ENCODE data around the gene HCFC1. TPM values are rescaled to one million over a fixed set of nuclear protein-coding genes. Genes with fewer than 3 reads are reported as not detected.

Gene HCFC1
- total and polyA plus RNA-seq, 2 of the 8 experiments (the other 6 are each of a cell fraction or from before 2014, with no cell fraction given): 24.9 to 117 TPM

DNA sequence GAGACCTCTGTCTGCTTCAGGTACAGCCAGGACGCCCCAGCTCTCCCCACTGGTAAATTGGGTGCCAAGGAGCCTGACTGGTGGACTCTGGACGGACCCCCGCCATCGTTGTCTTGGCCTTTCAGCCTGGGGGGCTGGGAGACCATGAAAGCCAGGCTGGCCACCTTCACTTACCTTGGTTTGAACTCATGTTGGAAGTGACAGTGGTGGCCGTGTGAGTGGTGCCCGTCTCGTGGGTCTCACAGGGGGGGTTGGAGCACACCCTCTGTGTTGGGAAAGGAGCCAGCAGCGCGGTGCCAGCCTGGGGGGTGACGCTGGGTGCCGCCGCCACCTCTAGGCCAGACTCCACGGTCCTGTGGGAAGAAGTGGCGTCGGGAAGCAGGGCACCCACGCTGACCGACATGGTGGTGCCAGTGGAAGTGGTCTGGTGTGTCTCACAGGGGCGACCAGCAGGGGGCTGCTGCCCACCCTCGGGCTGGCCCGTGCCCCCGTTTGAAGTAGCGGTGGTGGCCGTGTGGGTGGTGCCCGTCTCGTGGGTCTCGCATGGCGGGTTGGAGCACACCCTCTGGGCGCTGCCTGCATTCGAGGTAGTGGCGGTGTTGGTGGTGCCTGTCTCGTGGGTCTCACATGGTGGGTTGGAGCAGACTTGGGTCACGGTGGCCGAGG lies 17.6 kb downstream of the HCFC1 start:
- 97% methylated on average over 21 of the region's 33 CpGs; no CpG with 5 or more reads in 1 of the 2 experiments for WGBS, 2 experiments (ENCODE audit: extremely low coverage in 1 of 2, insufficient coverage in 1 of 2, insufficient read length in 1 of 2, insufficient replicate concordance in 2 of 2, low coverage in 1 of 2, low lambda C conversion rate in 2 of 2, missing lambda C conversion rate in 1 of 2)
- Histone ChIP-seq H3K27me3 (replicated peaks in 1 of 4; ENCODE audit: control insufficient read depth in 3 of 4, extremely low read depth in 1 of 4, insufficient read depth in 3 of 4, low read length in 3 of 4) (no peaks in the 10 kb centered on the region), H3K23me2 (ENCODE audit: low read depth, low read length) (no peaks in the 10 kb centered on the region), H3K56ac (replicated peaks; ENCODE audit: insufficient read length, low read depth, low read length) (no peak overlapping the region), H4K91ac (replicated peaks; ENCODE audit: insufficient read length, low read length) (no peak overlapping the region), H3K4ac (replicated peaks; ENCODE audit: insufficient read length, low read depth, low read length) (no peak overlapping the region), H3K4me2 (ENCODE audit: insufficient read depth in 1 of 2, low read depth in 2 of 2, low read length in 2 of 2) (no peak overlapping the region), H3K4me3 (ENCODE audit: extremely low read depth in 1 of 4, insufficient read depth in 2 of 4, low read depth in 3 of 4, low read length in 4 of 4) (no peak overlapping the region), H4K5ac (ENCODE audit: insufficient read length, low read depth, low read length) (no peak overlapping the region), H2BK20ac (ENCODE audit: low read length) (no peak overlapping the region), H3K14ac (ENCODE audit: insufficient read length) (no peak overlapping the region), H2BK120ac (replicated peaks; ENCODE audit: low read depth, low read length) (no peak overlapping the region), H3K9me3 (ENCODE audit: insufficient read depth in 2 of 2, low read depth in 1 of 2, low read length in 1 of 2) (no peaks in the 10 kb centered on the region), H3K4me1 (replicated peaks in 1 of 4; ENCODE audit: control insufficient read depth in 3 of 4, insufficient read depth in 4 of 4, low read length in 3 of 4) (peaks cover 0 to 5% (median 0%) of the 10 kb centered on the region in 4 experiments; a peak in 1 of 7 replicates), H3K79me2 (ENCODE audit: control insufficient read depth in 1 of 2, insufficient read depth in 2 of 2, low read length in 2 of 2) (no peaks in the 10 kb centered on the region), H3K36me3 (ENCODE audit: control insufficient read depth in 2 of 4, insufficient read depth in 4 of 4, low read length in 3 of 4) (peaks cover 29 to 90% (median 59%) of the 10 kb centered on the region in 4 experiments; a peak in 7 of 8 replicates), H3K79me1 (ENCODE audit: low read depth, low read length) (no peaks in the 10 kb centered on the region), H3K23ac (ENCODE audit: insufficient read length) (no peak overlapping the region), H3K9ac (replicated peaks in 1 of 4; ENCODE audit: extremely low read depth in 1 of 4, low read depth in 3 of 4, low read length in 3 of 4) (no peak overlapping the region), H3K18ac (ENCODE audit: extremely low read depth, low read length) (no peak overlapping the region), H2AFZ (ENCODE audit: low read length) (no peak overlapping the region), H2AK5ac (ENCODE audit: low read depth, low read length) (no peak overlapping the region), H2BK12ac (ENCODE audit: low read depth, low read length) (no peak overlapping the region), H3K27ac (ENCODE audit: low read depth, low read length) (no peak overlapping the region), H4K8ac (ENCODE audit: extremely low read depth, insufficient read depth, low read length) (0 out of 2 replicates have a peak overlapping the region, but pooled peaks have one; percentile 5), H4K20me1 (replicated peaks in 1 of 2; ENCODE audit: control insufficient read depth in 1 of 2, insufficient read depth in 2 of 2, low read length in 2 of 2) (peaks cover 2 to 6% of the 10 kb centered on the region in 2 experiments), H2BK5ac (ENCODE audit: low read depth, low read length) (no peak overlapping the region), H2BK15ac (ENCODE audit: low read length) (no peak overlapping the region)
- POLR2A ChIA-PET (ENCODE audit: partially characterized antibody): interaction anchor here (1.0 to 1.4 kb wide), 2 partner anchors 17 to 19 kb away, joined by 3 read pairs; partner anchors contain the start of genes HCFC1 and TMEM187
- CTCF ChIA-PET (ENCODE audit: partially characterized antibody): interaction anchor here (0.6 to 11.1 kb wide), 5 partner anchors 9 to 111 kb away, joined by 3 to 272 read pairs (median 3); partner anchors contain the start of genes ARHGAP4 and NAA10
- no peak for DNase-seq (ENCODE audit: low read depth in 1 of 2, low spot score in 2 of 2)
- no peak for FAIRE-seq
